Testis (tissue), 2 donors: Measurements from ENCODE around the gene CCDC30.

Experiments
- CTCF ChIP-seq, 3 experiments: fragments of 450-650 bp in 2 of 3; fragments of 200-600 bp in 1 of 3; sonication (generic) in 1 of 3; IDR thresholded peaks; one replicate each; pipeline ENCODE4 v1.5.1; 2016 to 2019; ENCODE audit warnings: antibody characterized with exemption in 3 of 3, mild to moderate bottlenecking in 2 of 3, moderate library complexity in 1 of 3
- POLR2A ChIP-seq: fragments of 450-650 bp; IDR thresholded peaks from one replicate; pipeline ENCODE4 v1.6.1; 2017; ENCODE audit warnings: antibody characterized with exemption, mild to moderate bottlenecking, moderate library complexity

- TF ChIP-seq CTCF (IDR thresholded peaks at IDR 0.05) (no peak), POLR2A (no peak)
Measured at GRCh38 chr1:42431514-42431913, 31.6 kb upstream of the CCDC30 start.
